Kidney epithelial cell (primary cell): ENCODE results near the gene RAB3GAP1. TPM values are rescaled to one million over a fixed set of nuclear protein-coding genes. Genes with fewer than 3 reads are reported as not detected.
"Not testable (repeated sequence)": the region's sequence is repeated elsewhere in the genome, so short reads cannot be mapped to it uniquely, and the experiment has no call there.

Experiments
- DNase-seq: peaks from one replicate; pipeline ENCODE4 v3.0.0-alpha.2; 2010; ENCODE audit warnings: low read depth
- H3K27me3 ChIP-seq: 2 replicates; pipeline ENCODE4 v1.6.0; 2011; ENCODE audit warnings: low read length; ENCODE audit not compliant: control insufficient read depth, insufficient read depth
- H3K36me3 ChIP-seq: 2 replicates; pipeline ENCODE4 v1.5.1; 2011; ENCODE audit warnings: low read length; ENCODE audit not compliant: control insufficient read depth, insufficient read depth
- H3K4me3 ChIP-seq: 2 replicates; pipeline ENCODE4 v1.5.1; 2011; ENCODE audit warnings: low read depth, mild to moderate bottlenecking, control low read depth, low read length
- total RNA-seq: library from RNA; depleted of rRNA; stranded (reverse); fragments of >200 nt; gene quantifications from 2 replicates; pipeline ENCODE4 v1.2.3, GENCODE V29; 2015
- TF ChIP-seq, protein P1 (sequence below): IDR thresholded peaks from 2 replicates; pipeline ENCODE4 v1.5.1; 2011; ENCODE audit warnings: mild to moderate bottlenecking, moderate library complexity, low read length, control low read depth, inconsistent platforms; ENCODE audit not compliant: insufficient read depth, poor library complexity, severe bottlenecking

RAB3GAP1 gene
- total RNA-seq, 1 donor from 2014 or later = 48.2 TPM

DNA sequence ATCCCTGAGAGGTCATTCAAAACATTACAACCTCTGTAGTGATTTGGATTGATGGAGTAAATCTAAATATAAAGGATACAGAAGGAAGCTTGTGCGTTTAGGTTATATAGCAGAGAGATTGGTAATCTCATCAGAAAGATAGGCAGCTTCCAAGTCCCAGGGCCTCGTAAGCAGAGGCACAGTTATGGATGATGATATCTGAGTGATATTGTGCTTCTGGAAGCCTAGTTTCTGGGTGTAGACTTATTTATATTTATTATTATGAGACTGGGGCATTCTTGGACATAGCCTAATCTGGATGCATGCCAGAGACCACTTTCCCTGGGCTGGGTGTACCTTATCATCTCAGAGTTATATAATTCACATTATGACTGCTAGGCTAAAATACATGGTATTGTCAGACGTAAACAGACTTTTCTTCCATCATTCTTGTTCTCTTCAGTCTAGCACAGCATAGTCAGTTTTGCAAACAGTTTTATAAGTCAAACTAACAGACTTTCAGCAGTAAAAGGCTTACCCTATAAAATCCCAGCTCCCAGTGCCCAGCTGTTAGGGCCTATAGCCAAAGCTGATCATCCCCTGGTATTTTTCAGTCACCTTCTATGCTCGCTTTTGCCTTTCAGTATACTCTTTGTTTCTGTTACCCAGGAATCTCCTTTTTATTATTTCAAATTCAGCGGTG lies 47.9 kb downstream of the RAB3GAP1 start:
- Histone ChIP-seq H3K27me3 (no peaks in the 10 kb centered on the region), H3K4me3 (no peak overlapping the region), H3K36me3 (no peaks in the 10 kb centered on the region)
- TF ChIP-seq, protein P1, sequence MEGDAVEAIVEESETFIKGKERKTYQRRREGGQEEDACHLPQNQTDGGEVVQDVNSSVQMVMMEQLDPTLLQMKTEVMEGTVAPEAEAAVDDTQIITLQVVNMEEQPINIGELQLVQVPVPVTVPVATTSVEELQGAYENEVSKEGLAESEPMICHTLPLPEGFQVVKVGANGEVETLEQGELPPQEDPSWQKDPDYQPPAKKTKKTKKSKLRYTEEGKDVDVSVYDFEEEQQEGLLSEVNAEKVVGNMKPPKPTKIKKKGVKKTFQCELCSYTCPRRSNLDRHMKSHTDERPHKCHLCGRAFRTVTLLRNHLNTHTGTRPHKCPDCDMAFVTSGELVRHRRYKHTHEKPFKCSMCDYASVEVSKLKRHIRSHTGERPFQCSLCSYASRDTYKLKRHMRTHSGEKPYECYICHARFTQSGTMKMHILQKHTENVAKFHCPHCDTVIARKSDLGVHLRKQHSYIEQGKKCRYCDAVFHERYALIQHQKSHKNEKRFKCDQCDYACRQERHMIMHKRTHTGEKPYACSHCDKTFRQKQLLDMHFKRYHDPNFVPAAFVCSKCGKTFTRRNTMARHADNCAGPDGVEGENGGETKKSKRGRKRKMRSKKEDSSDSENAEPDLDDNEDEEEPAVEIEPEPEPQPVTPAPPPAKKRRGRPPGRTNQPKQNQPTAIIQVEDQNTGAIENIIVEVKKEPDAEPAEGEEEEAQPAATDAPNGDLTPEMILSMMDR = no peak
- DNase-seq = no peak

DNA sequence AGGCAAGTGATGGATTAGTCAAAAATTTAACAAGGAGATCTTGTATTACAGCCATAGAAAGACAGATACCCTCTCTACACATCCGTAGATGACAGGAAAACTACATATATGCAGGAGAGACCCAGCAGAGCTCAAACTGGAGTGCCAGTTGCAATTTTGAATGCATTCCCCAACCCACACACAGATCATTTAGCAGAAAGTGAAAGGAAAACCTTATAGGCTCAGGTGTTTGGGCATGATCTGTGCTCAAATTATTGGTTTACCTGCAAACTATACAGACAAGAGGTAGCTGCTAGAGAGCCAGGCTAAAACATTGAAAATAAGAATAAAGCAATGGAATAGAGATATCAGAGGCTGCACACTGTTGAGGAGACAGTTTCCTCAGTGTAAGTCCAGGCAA lies 51.8 kb downstream of the RAB3GAP1 start:
- TF ChIP-seq, protein P1 = no peak
- Histone ChIP-seq H3K4me3 (no peak overlapping the region), H3K27me3 (no peaks in the 10 kb centered on the region), H3K36me3 (no peaks in the 10 kb centered on the region)
- DNase-seq = no peak

DNA sequence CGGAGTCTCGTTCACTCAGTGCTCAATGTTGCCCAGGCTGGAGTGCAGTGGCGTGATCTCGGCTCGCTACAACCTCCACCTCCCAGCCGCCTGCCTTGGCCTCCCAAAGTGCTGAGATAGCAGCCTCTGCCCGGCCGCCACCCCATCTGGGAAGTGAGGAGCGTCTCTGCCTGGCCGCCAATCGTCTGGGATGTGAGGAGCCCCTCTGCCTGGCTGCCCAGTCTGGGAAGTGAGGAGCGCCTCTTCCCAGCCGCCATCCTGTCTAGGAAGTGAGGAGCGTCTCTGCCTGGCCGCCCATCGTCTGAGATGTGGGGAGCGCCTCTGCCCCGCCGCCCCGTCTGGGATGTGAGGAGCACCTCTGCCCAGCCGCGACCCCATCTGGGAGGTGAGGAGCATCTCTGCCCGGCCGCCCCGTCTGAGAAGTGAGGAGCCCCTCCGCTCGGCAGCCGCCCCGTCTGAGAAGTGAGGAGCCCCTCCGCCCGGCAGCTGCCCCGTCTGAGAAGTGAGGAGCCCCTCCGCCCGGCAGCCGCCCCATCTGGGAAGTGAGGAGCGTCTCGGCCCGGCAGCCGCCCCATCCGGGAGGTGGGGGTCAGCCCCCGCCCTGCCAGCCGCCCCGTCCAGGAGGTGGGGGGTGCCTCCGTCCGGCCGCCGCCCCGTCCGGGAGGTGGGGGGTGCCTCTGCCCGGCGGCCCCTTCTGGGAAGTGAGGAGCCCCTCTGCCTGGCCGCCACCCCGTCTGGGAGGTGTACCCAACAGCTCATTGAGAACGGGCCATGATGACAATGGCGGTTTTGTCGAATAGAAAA lies 53.6 kb downstream of the RAB3GAP1 start:
- H3K36me3 ChIP-seq, H3K27me3 ChIP-seq, DNase-seq, H3K4me3 ChIP-seq: not testable (repeated sequence)

DNA sequence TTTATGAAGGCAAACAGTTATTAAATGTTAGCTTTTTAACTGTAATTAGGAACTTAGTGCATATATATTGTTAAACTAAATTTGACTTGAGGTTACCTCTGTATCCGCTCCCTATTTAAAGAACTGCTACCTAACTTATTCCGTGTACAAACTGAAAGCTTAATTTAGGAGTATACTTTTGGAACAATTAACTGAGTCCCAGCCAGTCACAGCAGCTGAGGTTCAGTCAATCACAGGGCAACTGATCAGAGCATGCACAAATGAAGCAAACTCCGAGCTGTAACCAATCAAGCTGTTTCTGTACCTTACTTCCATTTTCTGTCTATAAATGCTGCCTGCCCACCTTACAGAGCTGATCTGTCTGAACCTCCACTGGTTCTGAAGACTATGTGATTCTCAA lies 61.2 kb downstream of the RAB3GAP1 start:
- no peak for DNase-seq

DNA sequence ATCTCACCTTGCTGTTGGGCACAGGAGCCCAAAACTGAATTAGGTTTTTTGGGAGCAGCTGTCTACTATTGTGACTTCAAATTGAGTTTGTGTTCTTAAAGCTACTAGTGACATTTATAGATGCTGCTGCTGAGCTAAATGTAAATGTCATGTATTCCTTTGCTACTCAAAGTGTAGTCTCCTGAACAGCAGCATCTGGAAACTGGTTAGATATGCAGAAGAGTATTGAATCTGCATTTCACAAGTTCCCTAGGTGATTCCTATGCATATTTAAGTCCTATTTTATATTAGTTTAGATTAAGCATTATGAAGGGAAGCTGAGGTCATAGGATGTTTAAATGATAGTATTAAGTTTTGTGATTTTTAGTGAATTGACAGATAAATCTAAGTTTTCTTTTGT lies 67.5 kb downstream of the RAB3GAP1 start:
- TF ChIP-seq, protein P1 = no peak
- no peak for DNase-seq
- no peak overlapping the region for H3K4me3 ChIP-seq
- no peaks in the 10 kb centered on the region for H3K36me3 ChIP-seq
- H3K27me3 ChIP-seq = no peaks in the 10 kb centered on the region

More for the DNA sequence above, 61.2 kb downstream of the RAB3GAP1 start:
- Histone ChIP-seq H3K36me3 (no peaks in the 10 kb centered on the region), H3K27me3 (no peaks in the 10 kb centered on the region), H3K4me3 (no peak overlapping the region)
- TF ChIP-seq, protein P1 = no peak

DNA sequence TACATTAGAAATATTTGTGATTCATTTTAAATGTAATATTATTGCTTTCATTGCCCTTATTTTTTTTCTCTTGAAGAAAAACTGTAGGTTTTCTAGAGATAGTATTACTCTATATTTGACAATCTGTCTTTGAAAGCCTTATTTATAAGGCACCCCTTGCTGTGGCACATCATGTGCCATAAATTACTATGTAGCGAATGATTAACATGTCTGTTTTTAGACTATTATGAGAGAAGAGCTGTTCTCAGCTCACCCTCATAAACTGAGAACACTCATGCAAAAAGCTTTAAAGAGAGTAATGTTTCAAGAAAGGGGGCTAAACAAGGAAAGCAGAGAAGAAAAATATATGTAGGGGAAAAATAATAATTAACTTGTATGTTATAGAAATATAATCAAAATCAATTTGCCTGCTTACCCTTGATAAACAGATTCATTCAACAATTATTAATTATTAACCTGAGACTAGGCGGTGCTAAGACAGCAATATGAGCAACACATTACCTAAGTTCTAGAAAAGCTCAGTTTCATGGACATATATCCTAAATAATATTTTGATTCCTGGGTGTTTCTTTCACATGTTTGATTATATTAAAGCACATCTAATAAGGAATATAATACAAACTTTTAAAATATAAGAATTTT lies 69.0 kb downstream of the RAB3GAP1 start:
- H3K36me3 ChIP-seq = no peaks in the 10 kb centered on the region
- no peaks in the 10 kb centered on the region for H3K27me3 ChIP-seq
- no peak for DNase-seq
- TF ChIP-seq, protein P1 = no peak
- no peak overlapping the region for H3K4me3 ChIP-seq

DNA sequence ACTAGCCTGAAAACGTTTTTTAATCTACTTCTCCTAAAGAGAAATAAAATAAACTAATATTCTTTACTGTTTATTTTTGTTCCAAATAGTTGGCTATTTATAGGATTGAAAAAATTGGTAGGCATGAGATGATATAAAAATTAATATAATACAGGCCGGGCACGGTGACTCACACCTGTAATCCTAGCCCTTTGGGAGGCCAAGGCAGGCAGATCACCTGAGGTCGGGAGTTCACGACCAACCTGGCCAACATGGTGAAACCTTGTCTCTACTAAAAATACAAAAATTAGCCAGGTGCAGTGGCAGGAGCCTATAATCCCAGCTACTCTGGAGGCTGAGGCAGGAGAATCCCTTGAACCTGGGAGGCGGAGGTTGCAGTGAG lies 69.6 kb downstream of the RAB3GAP1 start:
- not testable (repeated sequence) for DNase-seq, H3K4me3 ChIP-seq, H3K36me3 ChIP-seq, H3K27me3 ChIP-seq
